ENCODE measurements around the gene CMSS1. TPM values are rescaled to one million over a fixed set of nuclear protein-coding genes. Genes with fewer than 3 reads are reported as not detected.

CMSS1 gene
- total and polyA plus RNA-seq, 2 of the 13 experiments (the other 11 are each of a cell fraction or from before 2014, with no cell fraction given), result 6.4 to 48.7 TPM

DNA sequence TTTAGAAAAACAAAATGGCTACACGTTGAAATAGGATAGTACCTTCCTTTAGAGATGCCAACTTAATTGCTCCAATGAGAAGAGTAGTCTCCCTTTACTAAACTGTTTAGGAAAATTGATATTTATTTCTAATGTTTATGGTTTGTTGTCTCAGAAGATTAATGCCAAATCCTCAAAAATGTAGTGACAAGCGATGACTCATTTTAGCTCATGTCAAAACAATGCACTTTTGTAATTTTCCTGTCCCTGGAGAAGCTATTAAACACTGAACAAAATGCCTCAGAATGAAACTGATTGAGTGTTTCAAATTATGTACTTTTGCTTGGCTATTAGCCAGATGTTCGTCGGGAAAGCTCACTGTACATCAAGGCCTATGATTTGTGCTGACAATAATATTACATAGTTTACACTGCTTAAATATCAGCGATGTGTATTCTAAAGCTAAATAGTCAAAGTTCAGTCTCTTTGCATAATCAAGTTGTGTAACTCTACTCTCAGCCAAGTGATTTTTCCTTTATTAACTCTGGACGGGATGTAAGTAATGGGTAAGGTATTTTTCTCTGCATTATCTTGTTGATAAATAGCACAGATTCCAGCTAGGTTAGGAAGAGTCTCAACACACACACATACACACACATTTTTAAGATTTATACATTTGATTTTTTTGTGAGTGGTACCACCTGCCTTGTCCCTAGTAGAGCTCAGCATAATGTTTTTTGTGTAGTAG lies 83.7 kb downstream of the CMSS1 start (continued):
- TF ChIP-seq ZNF782 (CRISPR knock-in tag; IDR thresholded peaks at IDR 0.05; ENCODE audit: borderline replicate concordance) (no peak), ZFP1 (CRISPR knock-in tag; IDR thresholded peaks at IDR 0.05) (0 out of 2 replicates have a peak, but pooled peaks have one; percentile 50), RARG (CRISPR knock-in tag; IDR thresholded peaks at IDR 0.05; ENCODE audit: low read depth) (no peak), KLF9 (CRISPR knock-in tag; IDR thresholded peaks at IDR 0.05; ENCODE audit: low read depth) (no peak), CENPT (CRISPR knock-in tag; IDR thresholded peaks at IDR 0.05; ENCODE audit: low read depth) (no peak)
- TF ChIP-seq, protein P1, sequence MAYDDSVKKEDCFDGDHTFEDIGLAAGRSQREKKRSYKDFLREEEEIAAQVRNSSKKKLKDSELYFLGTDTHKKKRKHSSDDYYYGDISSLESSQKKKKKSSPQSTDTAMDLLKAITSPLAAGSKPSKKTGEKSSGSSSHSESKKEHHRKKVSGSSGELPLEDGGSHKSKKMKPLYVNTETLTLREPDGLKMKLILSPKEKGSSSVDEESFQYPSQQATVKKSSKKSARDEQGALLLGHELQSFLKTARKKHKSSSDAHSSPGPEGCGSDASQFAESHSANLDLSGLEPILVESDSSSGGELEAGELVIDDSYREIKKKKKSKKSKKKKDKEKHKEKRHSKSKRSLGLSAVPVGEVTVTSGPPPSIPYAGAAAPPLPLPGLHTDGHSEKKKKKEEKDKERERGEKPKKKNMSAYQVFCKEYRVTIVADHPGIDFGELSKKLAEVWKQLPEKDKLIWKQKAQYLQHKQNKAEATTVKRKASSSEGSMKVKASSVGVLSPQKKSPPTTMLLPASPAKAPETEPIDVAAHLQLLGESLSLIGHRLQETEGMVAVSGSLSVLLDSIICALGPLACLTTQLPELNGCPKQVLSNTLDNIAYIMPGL (CRISPR knock-in tag; IDR thresholded peaks at IDR 0.05; ENCODE audit: borderline replicate concordance in 1 of 2, low read depth in 1 of 2), result no peak
- TF ChIP-seq, protein P2, sequence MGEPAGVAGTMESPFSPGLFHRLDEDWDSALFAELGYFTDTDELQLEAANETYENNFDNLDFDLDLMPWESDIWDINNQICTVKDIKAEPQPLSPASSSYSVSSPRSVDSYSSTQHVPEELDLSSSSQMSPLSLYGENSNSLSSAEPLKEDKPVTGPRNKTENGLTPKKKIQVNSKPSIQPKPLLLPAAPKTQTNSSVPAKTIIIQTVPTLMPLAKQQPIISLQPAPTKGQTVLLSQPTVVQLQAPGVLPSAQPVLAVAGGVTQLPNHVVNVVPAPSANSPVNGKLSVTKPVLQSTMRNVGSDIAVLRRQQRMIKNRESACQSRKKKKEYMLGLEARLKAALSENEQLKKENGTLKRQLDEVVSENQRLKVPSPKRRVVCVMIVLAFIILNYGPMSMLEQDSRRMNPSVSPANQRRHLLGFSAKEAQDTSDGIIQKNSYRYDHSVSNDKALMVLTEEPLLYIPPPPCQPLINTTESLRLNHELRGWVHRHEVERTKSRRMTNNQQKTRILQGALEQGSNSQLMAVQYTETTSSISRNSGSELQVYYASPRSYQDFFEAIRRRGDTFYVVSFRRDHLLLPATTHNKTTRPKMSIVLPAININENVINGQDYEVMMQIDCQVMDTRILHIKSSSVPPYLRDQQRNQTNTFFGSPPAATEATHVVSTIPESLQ (CRISPR knock-in tag; conservative IDR thresholded peaks at IDR 0.05), result no peak
- TF ChIP-seq, protein P3, sequence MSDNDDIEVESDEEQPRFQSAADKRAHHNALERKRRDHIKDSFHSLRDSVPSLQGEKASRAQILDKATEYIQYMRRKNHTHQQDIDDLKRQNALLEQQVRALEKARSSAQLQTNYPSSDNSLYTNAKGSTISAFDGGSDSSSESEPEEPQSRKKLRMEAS (IDR thresholded peaks at IDR 0.05), result no peak
- TF ChIP-seq, protein P4, sequence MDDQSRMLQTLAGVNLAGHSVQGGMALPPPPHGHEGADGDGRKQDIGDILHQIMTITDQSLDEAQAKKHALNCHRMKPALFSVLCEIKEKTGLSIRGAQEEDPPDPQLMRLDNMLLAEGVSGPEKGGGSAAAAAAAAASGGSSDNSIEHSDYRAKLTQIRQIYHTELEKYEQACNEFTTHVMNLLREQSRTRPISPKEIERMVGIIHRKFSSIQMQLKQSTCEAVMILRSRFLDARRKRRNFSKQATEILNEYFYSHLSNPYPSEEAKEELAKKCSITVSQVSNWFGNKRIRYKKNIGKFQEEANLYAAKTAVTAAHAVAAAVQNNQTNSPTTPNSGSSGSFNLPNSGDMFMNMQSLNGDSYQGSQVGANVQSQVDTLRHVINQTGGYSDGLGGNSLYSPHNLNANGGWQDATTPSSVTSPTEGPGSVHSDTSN (CRISPR knock-in tag; IDR thresholded peaks at IDR 0.05; ENCODE audit: borderline replicate concordance), result no peak
- TF ChIP-seq, protein P5, sequence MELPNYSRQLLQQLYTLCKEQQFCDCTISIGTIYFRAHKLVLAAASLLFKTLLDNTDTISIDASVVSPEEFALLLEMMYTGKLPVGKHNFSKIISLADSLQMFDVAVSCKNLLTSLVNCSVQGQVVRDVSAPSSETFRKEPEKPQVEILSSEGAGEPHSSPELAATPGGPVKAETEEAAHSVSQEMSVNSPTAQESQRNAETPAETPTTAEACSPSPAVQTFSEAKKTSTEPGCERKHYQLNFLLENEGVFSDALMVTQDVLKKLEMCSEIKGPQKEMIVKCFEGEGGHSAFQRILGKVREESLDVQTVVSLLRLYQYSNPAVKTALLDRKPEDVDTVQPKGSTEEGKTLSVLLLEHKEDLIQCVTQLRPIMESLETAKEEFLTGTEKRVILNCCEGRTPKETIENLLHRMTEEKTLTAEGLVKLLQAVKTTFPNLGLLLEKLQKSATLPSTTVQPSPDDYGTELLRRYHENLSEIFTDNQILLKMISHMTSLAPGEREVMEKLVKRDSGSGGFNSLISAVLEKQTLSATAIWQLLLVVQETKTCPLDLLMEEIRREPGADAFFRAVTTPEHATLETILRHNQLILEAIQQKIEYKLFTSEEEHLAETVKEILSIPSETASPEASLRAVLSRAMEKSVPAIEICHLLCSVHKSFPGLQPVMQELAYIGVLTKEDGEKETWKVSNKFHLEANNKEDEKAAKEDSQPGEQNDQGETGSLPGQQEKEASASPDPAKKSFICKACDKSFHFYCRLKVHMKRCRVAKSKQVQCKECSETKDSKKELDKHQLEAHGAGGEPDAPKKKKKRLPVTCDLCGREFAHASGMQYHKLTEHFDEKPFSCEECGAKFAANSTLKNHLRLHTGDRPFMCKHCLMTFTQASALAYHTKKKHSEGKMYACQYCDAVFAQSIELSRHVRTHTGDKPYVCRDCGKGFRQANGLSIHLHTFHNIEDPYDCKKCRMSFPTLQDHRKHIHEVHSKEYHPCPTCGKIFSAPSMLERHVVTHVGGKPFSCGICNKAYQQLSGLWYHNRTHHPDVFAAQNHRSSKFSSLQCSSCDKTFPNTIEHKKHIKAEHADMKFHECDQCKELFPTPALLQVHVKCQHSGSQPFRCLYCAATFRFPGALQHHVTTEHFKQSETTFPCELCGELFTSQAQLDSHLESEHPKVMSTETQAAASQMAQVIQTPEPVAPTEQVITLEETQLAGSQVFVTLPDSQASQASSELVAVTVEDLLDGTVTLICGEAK (IDR thresholded peaks at IDR 0.05), result no peak
- TF ChIP-seq, protein P5 (CRISPR knock-in tag; IDR thresholded peaks at IDR 0.05), result no peak; the same call in 1 of the 2 replicates
- TF ChIP-seq, protein P6, sequence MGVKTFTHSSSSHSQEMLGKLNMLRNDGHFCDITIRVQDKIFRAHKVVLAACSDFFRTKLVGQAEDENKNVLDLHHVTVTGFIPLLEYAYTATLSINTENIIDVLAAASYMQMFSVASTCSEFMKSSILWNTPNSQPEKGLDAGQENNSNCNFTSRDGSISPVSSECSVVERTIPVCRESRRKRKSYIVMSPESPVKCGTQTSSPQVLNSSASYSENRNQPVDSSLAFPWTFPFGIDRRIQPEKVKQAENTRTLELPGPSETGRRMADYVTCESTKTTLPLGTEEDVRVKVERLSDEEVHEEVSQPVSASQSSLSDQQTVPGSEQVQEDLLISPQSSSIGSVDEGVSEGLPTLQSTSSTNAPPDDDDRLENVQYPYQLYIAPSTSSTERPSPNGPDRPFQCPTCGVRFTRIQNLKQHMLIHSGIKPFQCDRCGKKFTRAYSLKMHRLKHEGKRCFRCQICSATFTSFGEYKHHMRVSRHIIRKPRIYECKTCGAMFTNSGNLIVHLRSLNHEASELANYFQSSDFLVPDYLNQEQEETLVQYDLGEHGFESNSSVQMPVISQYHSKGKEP (CRISPR knock-in tag; IDR thresholded peaks at IDR 0.05), result no peak

All from HepG2 (cell line).